Measurements from ENCODE around the gene KBTBD3. TPM values are rescaled to one million over a fixed set of nuclear protein-coding genes. Genes with fewer than 3 reads are reported as not detected.
A peak's percentile ranks its signal among the peaks of the same experiment; 100 is the strongest.

KBTBD3 gene
- total RNA-seq, 1 experiment from 2014 or later, result 3.2 TPM

- DNase-seq (ENCODE audit: low spot score), result no peak
- intact Hi-C loops (cut with micrococcal nuclease; ENCODE audit: unreplicated experiment), result loop anchor here (5.0 kb wide), 1 partner anchor 948 kb away; no protein-coding TSS in a partner anchor
- no TSS peak for BruUV-seq (replicated peaks)
- H3K27ac ChIP-seq (ENCODE audit: low read depth, low read length, poor library complexity, severe bottlenecking), result no peak overlapping the region
- no peaks in the 10 kb centered on the region for H3K27me3 ChIP-seq (replicated peaks; ENCODE audit: insufficient read depth, low read depth, low read length, poor library complexity)
- H3K4me1 ChIP-seq (ENCODE audit: insufficient read depth, low read length, poor library complexity, severe bottlenecking), result peaks cover 15% of the 10 kb centered on the region
- ChIA-PET POLR2A (ENCODE audit: low non-redundant PET) (no interaction called here), CTCF (no interaction called here)
- peaks cover 58% of the 10 kb centered on the region for H3K36me3 ChIP-seq (ENCODE audit: insufficient read depth, low read length, poor library complexity, severe bottlenecking)
- H3K4me3 ChIP-seq (ENCODE audit: low read depth, low read length, poor library complexity, severe bottlenecking), result no peak overlapping the region
- TF ChIP-seq CTCF (conservative IDR thresholded peaks at IDR 0.05; ENCODE audit: low read depth, low read length), result no peak
- no peak for TF ChIP-seq EZH2 (IDR thresholded peaks at IDR 0.05; ENCODE audit: borderline replicate concordance, low read depth, low read length, poor library complexity, severe bottlenecking)
- H3K9me3 ChIP-seq (ENCODE audit: low read depth, low read length, poor library complexity, severe bottlenecking), result no peaks in the 10 kb centered on the region
Observed at GRCh38 chr11:106088896-106089295, 11.7 kb upstream of the KBTBD3 start.

GRCh38 chr11:106087815-106088435, 10.8 kb upstream of the KBTBD3 start:
- TF ChIP-seq EZH2 (IDR thresholded peaks at IDR 0.05; ENCODE audit: borderline replicate concordance, low read depth, low read length, poor library complexity, severe bottlenecking) (no peak), CTCF (conservative IDR thresholded peaks at IDR 0.05; ENCODE audit: low read depth, low read length) (peak; percentile 97)
- Histone ChIP-seq H3K27me3 (replicated peaks; ENCODE audit: insufficient read depth, low read depth, low read length, poor library complexity) (no peaks in the 10 kb centered on the region), H3K4me3 (ENCODE audit: low read depth, low read length, poor library complexity, severe bottlenecking) (no peak overlapping the region), H3K27ac (ENCODE audit: low read depth, low read length, poor library complexity, severe bottlenecking) (no peak overlapping the region), H3K9me3 (ENCODE audit: low read depth, low read length, poor library complexity, severe bottlenecking) (no peaks in the 10 kb centered on the region), H3K36me3 (ENCODE audit: insufficient read depth, low read length, poor library complexity, severe bottlenecking) (peaks cover 59% of the 10 kb centered on the region), H3K4me1 (ENCODE audit: insufficient read depth, low read length, poor library complexity, severe bottlenecking) (peaks cover 15% of the 10 kb centered on the region)
- peak; percentile 71 for DNase-seq (ENCODE audit: low spot score)
- intact Hi-C loops (cut with micrococcal nuclease; ENCODE audit: unreplicated experiment), result loop anchor here (5.0 kb wide), 1 partner anchor 949 kb away; no protein-coding TSS in a partner anchor
- POLR2A ChIA-PET (ENCODE audit: low non-redundant PET), result no interaction called here
- CTCF ChIA-PET, result no interaction called here
- no TSS peak for BruUV-seq (replicated peaks)

GRCh38 chr11:106086850-106087249, 9.7 kb upstream of the KBTBD3 start:
- TF ChIP-seq CTCF (conservative IDR thresholded peaks at IDR 0.05; ENCODE audit: low read depth, low read length) (no peak), EZH2 (IDR thresholded peaks at IDR 0.05; ENCODE audit: borderline replicate concordance, low read depth, low read length, poor library complexity, severe bottlenecking) (no peak)
- CTCF ChIA-PET, result no interaction called here
- Histone ChIP-seq H3K27me3 (replicated peaks; ENCODE audit: insufficient read depth, low read depth, low read length, poor library complexity) (no peaks in the 10 kb centered on the region), H3K9me3 (ENCODE audit: low read depth, low read length, poor library complexity, severe bottlenecking) (no peaks in the 10 kb centered on the region), H3K4me3 (ENCODE audit: low read depth, low read length, poor library complexity, severe bottlenecking) (no peak overlapping the region), H3K36me3 (ENCODE audit: insufficient read depth, low read length, poor library complexity, severe bottlenecking) (peaks cover 57% of the 10 kb centered on the region), H3K27ac (ENCODE audit: low read depth, low read length, poor library complexity, severe bottlenecking) (peak overlapping the region; percentile 32), H3K4me1 (ENCODE audit: insufficient read depth, low read length, poor library complexity, severe bottlenecking) (peaks cover 15% of the 10 kb centered on the region)
- DNase-seq (ENCODE audit: low spot score), result no peak
- no TSS peak for BruUV-seq (replicated peaks)
- intact Hi-C loops (cut with micrococcal nuclease; ENCODE audit: unreplicated experiment), result loop anchor here (5.0 kb wide), 1 partner anchor 950 kb away; no protein-coding TSS in a partner anchor
- POLR2A ChIA-PET (ENCODE audit: low non-redundant PET), result no interaction called here
